NCI-H146 treated with DMSO at 0.1 percent for 48 hours (cell line): ENCODE measurements around the gene GMPS.
"Not testable (repeated sequence)": the region's sequence is repeated elsewhere in the genome, so short reads cannot be mapped to it uniquely, and the experiment has no call there.

Experiments used
- DNase-seq: peaks from one replicate; lab custom pipeline; 2025; ENCODE audit not compliant: unreplicated experiment; lab: John Stamatoyannopoulos, UW

The GMPS gene

GRCh38 chr3:155870133-155870944 is at the start of gene GMPS:
GMPS (plus strand) TSS chr3:155870650; CDS start chr3:155870871, 221 bp downstream.
- peak; percentile 99 for DNase-seq

GRCh38 chr3:155828490-155829098 is 41.9 kb upstream of the GMPS start:
- not testable (repeated sequence) for DNase-seq

GRCh38 chr3:155835341-155836071 is 34.9 kb upstream of the GMPS start:
- DNase-seq: peak; percentile 20

GRCh38 chr3:155843569-155843968 is 26.9 kb upstream of the GMPS start:
- DNase-seq: no peak

- DNase-seq: no peak
Observed at GRCh38 chr3:155846119-155846518, 24.3 kb upstream of the GMPS start.

- DNase-seq: no peak
Observed at GRCh38 chr3:155847993-155848392, 22.5 kb upstream of the GMPS start.

- DNase-seq: not testable (repeated sequence)
Observed at GRCh38 chr3:155849404-155849803, 21.0 kb upstream of the GMPS start.

GRCh38 chr3:155852341-155852740 is 18.1 kb upstream of the GMPS start:
- no peak for DNase-seq

- DNase-seq: no peak
Observed at GRCh38 chr3:155853214-155854140, 17.0 kb upstream of the GMPS start.

GRCh38 chr3:155854141-155854940 is 16.1 kb upstream of the GMPS start, which contains the start of gene SLC33A1:
SLC33A1 (minus strand) TSS chr3:155854427; CDS start chr3:155853997, 430 bp downstream.
- DNase-seq: peak; percentile 100

GRCh38 chr3:155859859-155860258 is 10.6 kb upstream of the GMPS start:
- peak; percentile 25 for DNase-seq

GRCh38 chr3:155860424-155860823 is 10.0 kb upstream of the GMPS start:
- DNase-seq: not testable (repeated sequence)

GRCh38 chr3:155861476-155862183 is 8.8 kb upstream of the GMPS start:
- no peak for DNase-seq

- DNase-seq: peak; percentile 49
Observed at GRCh38 chr3:155862290-155862982, 8.0 kb upstream of the GMPS start.

GRCh38 chr3:155863072-155863784 is 7.2 kb upstream of the GMPS start:
- no peak for DNase-seq

GRCh38 chr3:155869691-155870090 is 759 bp upstream of the GMPS start:
- DNase-seq: peak; percentile 73

GRCh38 chr3:155870945-155871745 is 695 bp downstream of the GMPS start:
- DNase-seq: no peak
